HepG2 (cell line): ENCODE data around the gene SRSF2. TPM values are rescaled to one million over a fixed set of nuclear protein-coding genes. Genes with fewer than 3 reads are reported as not detected.

Experiments
- ARID2 ChIP-seq: sonication (generic); formaldehyde crosslinking; IDR thresholded peaks from 2 replicates; pipeline ENCODE4 v1.8.1; 2022; ENCODE audit warnings: mild to moderate bottlenecking, missing genetic modification reagents, borderline replicate concordance
- CBX5 ChIP-seq: sonication (generic); formaldehyde crosslinking; IDR thresholded peaks from 2 replicates; pipeline ENCODE4 v1.4.0; 2020; ENCODE audit warnings: missing genetic modification reagents, borderline replicate concordance
- CCDC6 ChIP-seq: sonication (generic); formaldehyde crosslinking; IDR thresholded peaks from 2 replicates; pipeline ENCODE4 v1.8.1; 2022; ENCODE audit warnings: mild to moderate bottlenecking, missing genetic modification reagents, moderate library complexity
- DBP ChIP-seq: sonication (generic); formaldehyde crosslinking; IDR thresholded peaks from 2 replicates; pipeline ENCODE4 v1.4.0; 2020; ENCODE audit warnings: missing genetic modification reagents; ENCODE audit errors: not compliant biosample characterization
- ETV5 ChIP-seq: IDR thresholded peaks from 2 replicates; pipeline ENCODE4 v1.6.1; 2018; ENCODE audit warnings: missing biosample characterization, missing genetic modification reagents, inconsistent platforms, borderline replicate concordance
- FOXP4 ChIP-seq: sonication (generic); formaldehyde crosslinking; IDR thresholded peaks from 2 replicates; pipeline ENCODE4 v1.4.0; 2020; ENCODE audit warnings: missing genetic modification reagents
- HMGA1 ChIP-seq: sonication (generic); formaldehyde crosslinking; conservative IDR thresholded peaks from 2 replicates; pipeline ENCODE4 v1.4.0; 2020; ENCODE audit warnings: missing genetic modification reagents
- KDM4B ChIP-seq: sonication (generic); formaldehyde crosslinking; IDR thresholded peaks from 2 replicates; pipeline ENCODE4 v1.4.0; 2020; ENCODE audit warnings: missing genetic modification reagents
- KDM5A ChIP-seq: fragments of 200-600 bp; sonication (generic); IDR thresholded peaks from 2 replicates; pipeline ENCODE4 v1.7.0; 2018; ENCODE audit warnings: antibody characterized with exemption, mild to moderate bottlenecking, low read length, borderline replicate concordance
- MATR3 ChIP-seq: sonication (generic); formaldehyde crosslinking; IDR thresholded peaks from 2 replicates; pipeline ENCODE4 v1.4.0; 2020; ENCODE audit warnings: missing genetic modification reagents
- NAIF1 ChIP-seq: sonication (generic); formaldehyde crosslinking; IDR thresholded peaks from 2 replicates; pipeline ENCODE4 v1.5.0; 2020; ENCODE audit warnings: mild to moderate bottlenecking, missing genetic modification reagents, borderline replicate concordance
- PCBP1 ChIP-seq: fragments of 200-400 bp; formaldehyde crosslinking; IDR thresholded peaks from 2 replicates; pipeline ENCODE4 v1.6.1; 2017; ENCODE audit warnings: mild to moderate bottlenecking, low read depth, low read length, borderline replicate concordance
- SATB2 ChIP-seq: sonication (generic); formaldehyde crosslinking; IDR thresholded peaks from 2 replicates; pipeline ENCODE4 v1.5.0; 2020; ENCODE audit warnings: missing genetic modification reagents
- TCF7L2 ChIP-seq: IDR thresholded peaks from 2 replicates; pipeline ENCODE4 v1.6.1; 2011; ENCODE audit warnings: mild to moderate bottlenecking, low read depth, low read length, moderate library complexity
- TEAD2 ChIP-seq: sonication (generic); formaldehyde crosslinking; IDR thresholded peaks from 2 replicates; pipeline ENCODE4 v1.9.0; 2021; ENCODE audit warnings: missing genetic modification reagents
- YEATS4 ChIP-seq: sonication (generic); formaldehyde crosslinking; IDR thresholded peaks from 2 replicates; pipeline ENCODE4 v1.4.0; 2020; ENCODE audit warnings: missing genetic modification reagents, borderline replicate concordance
- ZFP41 ChIP-seq: sonication (generic); formaldehyde crosslinking; IDR thresholded peaks from 2 replicates; pipeline ENCODE4 v1.4.0; 2020; ENCODE audit warnings: mild to moderate bottlenecking, missing genetic modification reagents, borderline replicate concordance
- ZNF484 ChIP-seq: sonication (generic); formaldehyde crosslinking; IDR thresholded peaks from 2 replicates; pipeline ENCODE4 v1.5.1; 2020; ENCODE audit warnings: mild to moderate bottlenecking, low read depth, missing genetic modification reagents, borderline replicate concordance
- ZNF7 ChIP-seq: IDR thresholded peaks from 2 replicates; pipeline ENCODE4 v1.6.1; 2016; ENCODE audit warnings: missing biosample characterization, missing genetic modification reagents
- ZNF83 ChIP-seq: sonication (generic); formaldehyde crosslinking; IDR thresholded peaks from 2 replicates; pipeline ENCODE4 v1.4.0; 2020; ENCODE audit warnings: missing genetic modification reagents, mild to moderate bottlenecking, borderline replicate concordance
- polyA plus RNA-seq, 8 experiments: library from polyadenylated mRNA; depleted of rRNA in 3 of 8; stranded (reverse) in 7 of 8; unstranded in 1 of 8; fragments of >200 nt; fragmentation: Illumina TruSeq in 4 of 8; extraction: Trizol in 4 of 8; gene quantifications; 2 replicates each; pipeline versions ENCODE4 v1.2.1 to v1.2.3, GENCODE V29; 2011 to 2016; ENCODE audit warnings: low read depth in 4 of 8, missing spikeins in 1 of 8, mixed read lengths in 1 of 8; ENCODE audit not compliant: insufficient read depth in 1 of 8
- total RNA-seq, 5 experiments: library from RNA; depleted of rRNA; stranded (reverse); fragments of >200 nt; fragmentation: Illumina TruSeq; extraction: Trizol; gene quantifications; 2 replicates each; pipeline ENCODE4 v1.2.3, GENCODE V29; 2016; ENCODE audit warnings: low read depth in 1 of 5
- TF ChIP-seq, protein P1 (sequence below): IDR thresholded peaks from 2 replicates; pipeline ENCODE4 v1.6.1; 2012; ENCODE audit warnings: low read length, improper control_type of control experiment
- TF ChIP-seq, protein P2 (sequence below): sonication (generic); formaldehyde crosslinking; IDR thresholded peaks from 2 replicates; pipeline ENCODE4 v1.5.1; 2020; ENCODE audit warnings: mild to moderate bottlenecking, missing genetic modification reagents, moderate library complexity

SRSF2 gene
- total and polyA plus RNA-seq, 2 of the 13 experiments (the other 11 are each of a cell fraction or from before 2014, with no cell fraction given) = 306 to 319 TPM

DNA sequence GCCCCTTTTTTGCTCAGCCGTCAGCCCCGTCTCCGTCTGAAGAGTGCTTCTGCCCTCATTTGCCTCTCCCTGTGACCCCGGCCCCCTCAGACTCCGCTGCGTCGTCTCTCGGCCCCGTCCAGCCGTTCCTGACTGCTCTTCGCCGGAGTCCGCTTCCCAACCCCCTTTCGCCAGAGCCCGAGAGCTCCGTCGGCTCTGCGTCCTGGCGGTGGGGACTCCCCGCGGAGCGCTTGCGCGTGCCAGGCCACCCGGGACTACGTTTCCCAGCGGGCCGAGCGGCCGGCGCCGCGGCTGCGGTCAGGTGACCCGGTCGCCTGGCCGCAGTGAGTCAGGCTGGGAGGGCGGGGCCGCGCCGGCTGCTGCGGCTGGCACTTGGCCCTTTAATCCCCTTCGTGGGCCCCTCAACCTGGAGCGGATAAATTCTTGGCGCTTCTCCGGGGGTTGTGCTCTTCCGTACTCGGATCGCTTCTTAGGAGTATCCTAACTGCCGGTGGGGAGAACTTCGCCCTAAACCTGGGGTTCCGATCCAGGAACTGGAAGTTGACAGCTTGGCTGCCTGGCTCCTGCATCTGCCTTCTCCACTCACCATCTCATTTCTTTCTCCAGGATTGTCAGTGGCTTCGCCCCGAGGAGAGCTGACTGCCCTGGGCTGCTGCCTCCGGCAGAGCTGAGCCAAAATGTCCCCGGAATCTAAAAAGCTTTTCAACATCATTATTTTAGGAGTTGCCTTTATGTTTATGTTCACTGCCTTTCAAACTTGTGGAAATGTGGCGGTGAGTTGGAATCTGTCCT lies 741 bp upstream of the SRSF2 start, which contains the start of gene MFSD11 (continued):
- no peak for TF ChIP-seq HMGA1 (CRISPR knock-in tag)
- no peak for TF ChIP-seq NAIF1 (CRISPR knock-in tag)
- peak; percentile 97 for TF ChIP-seq YEATS4 (CRISPR knock-in tag)
- no peak for TF ChIP-seq ZNF7
- TF ChIP-seq ZFP41 (CRISPR knock-in tag) = 0 out of 2 replicates have a peak, but pooled peaks have one; percentile 38
- no peak for TF ChIP-seq TCF7L2
- TF ChIP-seq SATB2 (CRISPR knock-in tag) = no peak; the same call in 1 of the 2 replicates
- TF ChIP-seq CCDC6 (CRISPR knock-in tag) = no peak
- peak; percentile 83 for TF ChIP-seq KDM5A
- no peak; the same call in 1 of the 2 replicates for TF ChIP-seq FOXP4 (CRISPR knock-in tag)
- TF ChIP-seq, protein P1, sequence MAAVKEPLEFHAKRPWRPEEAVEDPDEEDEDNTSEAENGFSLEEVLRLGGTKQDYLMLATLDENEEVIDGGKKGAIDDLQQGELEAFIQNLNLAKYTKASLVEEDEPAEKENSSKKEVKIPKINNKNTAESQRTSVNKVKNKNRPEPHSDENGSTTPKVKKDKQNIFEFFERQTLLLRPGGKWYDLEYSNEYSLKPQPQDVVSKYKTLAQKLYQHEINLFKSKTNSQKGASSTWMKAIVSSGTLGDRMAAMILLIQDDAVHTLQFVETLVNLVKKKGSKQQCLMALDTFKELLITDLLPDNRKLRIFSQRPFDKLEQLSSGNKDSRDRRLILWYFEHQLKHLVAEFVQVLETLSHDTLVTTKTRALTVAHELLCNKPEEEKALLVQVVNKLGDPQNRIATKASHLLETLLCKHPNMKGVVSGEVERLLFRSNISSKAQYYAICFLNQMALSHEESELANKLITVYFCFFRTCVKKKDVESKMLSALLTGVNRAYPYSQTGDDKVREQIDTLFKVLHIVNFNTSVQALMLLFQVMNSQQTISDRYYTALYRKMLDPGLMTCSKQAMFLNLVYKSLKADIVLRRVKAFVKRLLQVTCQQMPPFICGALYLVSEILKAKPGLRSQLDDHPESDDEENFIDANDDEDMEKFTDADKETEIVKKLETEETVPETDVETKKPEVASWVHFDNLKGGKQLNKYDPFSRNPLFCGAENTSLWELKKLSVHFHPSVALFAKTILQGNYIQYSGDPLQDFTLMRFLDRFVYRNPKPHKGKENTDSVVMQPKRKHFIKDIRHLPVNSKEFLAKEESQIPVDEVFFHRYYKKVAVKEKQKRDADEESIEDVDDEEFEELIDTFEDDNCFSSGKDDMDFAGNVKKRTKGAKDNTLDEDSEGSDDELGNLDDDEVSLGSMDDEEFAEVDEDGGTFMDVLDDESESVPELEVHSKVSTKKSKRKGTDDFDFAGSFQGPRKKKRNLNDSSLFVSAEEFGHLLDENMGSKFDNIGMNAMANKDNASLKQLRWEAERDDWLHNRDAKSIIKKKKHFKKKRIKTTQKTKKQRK = no peak
- TF ChIP-seq PCBP1 = 0 out of 2 replicates have a peak, but pooled peaks have one; percentile 72
- TF ChIP-seq TEAD2 (CRISPR knock-in tag) = no peak; the same call in 1 of the 2 replicates
- no peak for TF ChIP-seq ETV5
- peak; percentile 41; the same call in 1 of the 2 replicates for TF ChIP-seq KDM4B (CRISPR knock-in tag)
- TF ChIP-seq CBX5 (CRISPR knock-in tag) = peak; percentile 46; the same call in 1 of the 2 replicates
- no peak for TF ChIP-seq ARID2
- no peak for TF ChIP-seq MATR3 (CRISPR knock-in tag)
- no peak for TF ChIP-seq DBP (CRISPR knock-in tag)
- TF ChIP-seq, protein P2, sequence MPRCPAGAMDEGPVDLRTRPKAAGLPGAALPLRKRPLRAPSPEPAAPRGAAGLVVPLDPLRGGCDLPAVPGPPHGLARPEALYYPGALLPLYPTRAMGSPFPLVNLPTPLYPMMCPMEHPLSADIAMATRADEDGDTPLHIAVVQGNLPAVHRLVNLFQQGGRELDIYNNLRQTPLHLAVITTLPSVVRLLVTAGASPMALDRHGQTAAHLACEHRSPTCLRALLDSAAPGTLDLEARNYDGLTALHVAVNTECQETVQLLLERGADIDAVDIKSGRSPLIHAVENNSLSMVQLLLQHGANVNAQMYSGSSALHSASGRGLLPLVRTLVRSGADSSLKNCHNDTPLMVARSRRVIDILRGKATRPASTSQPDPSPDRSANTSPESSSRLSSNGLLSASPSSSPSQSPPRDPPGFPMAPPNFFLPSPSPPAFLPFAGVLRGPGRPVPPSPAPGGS (CRISPR knock-in tag) = peak; percentile 73
- no peak for TF ChIP-seq ZNF484 (CRISPR knock-in tag)
- TF ChIP-seq ZNF83 = peak; percentile 29; the same call in 1 of the 2 replicates
